ENCODE measurements around the gene ELOVL6.

- TF ChIP-seq CTCF (IDR thresholded peaks at IDR 0.05 in 8 of 11, conservative IDR thresholded peaks at IDR 0.05 in 3 of 11) (no peak), POLR2A (IDR thresholded peaks at IDR 0.05) (no peak)
Observed at GRCh38 chr4:110154582-110154981, 43.8 kb downstream of the ELOVL6 start.

Data from spleen (tissue), 7 donors.